ENCODE data around the gene COL4A1.

COL4A1 gene

GRCh38 chr13:110273254-110273653 lies 33.7 kb downstream of the COL4A1 start:
- no peak for DNase-seq (ENCODE audit: low read depth)

GRCh38 chr13:110272651-110273050 lies 34.3 kb downstream of the COL4A1 start:
- DNase-seq (ENCODE audit: low read depth) = no peak

GRCh38 chr13:110272227-110272626 lies 34.7 kb downstream of the COL4A1 start:
- DNase-seq (ENCODE audit: low read depth) = no peak

- DNase-seq (ENCODE audit: low read depth) = no peak
Observed at GRCh38 chr13:110271313-110271712, 35.6 kb downstream of the COL4A1 start.

- no peak for DNase-seq (ENCODE audit: low read depth)
Observed at GRCh38 chr13:110270507-110270906, 36.5 kb downstream of the COL4A1 start.

GRCh38 chr13:110269509-110270185 lies 37.3 kb downstream of the COL4A1 start:
- no peak for DNase-seq (ENCODE audit: low read depth)

- DNase-seq (ENCODE audit: low read depth) = no peak
Observed at GRCh38 chr13:110268576-110269185, 38.3 kb downstream of the COL4A1 start.

GRCh38 chr13:110268061-110268460 lies 38.9 kb downstream of the COL4A1 start:
- DNase-seq (ENCODE audit: low read depth) = no peak

- no peak for DNase-seq (ENCODE audit: low read depth)
Observed at GRCh38 chr13:110266983-110267382, 40.0 kb downstream of the COL4A1 start.

GRCh38 chr13:110266431-110266809 lies 40.5 kb downstream of the COL4A1 start:
- DNase-seq (ENCODE audit: low read depth) = no peak

GRCh38 chr13:110265682-110266430 lies 41.1 kb downstream of the COL4A1 start:
- DNase-seq (ENCODE audit: low read depth) = no peak

GRCh38 chr13:110265341-110265681 lies 41.6 kb downstream of the COL4A1 start:
- DNase-seq (ENCODE audit: low read depth) = no peak

- DNase-seq (ENCODE audit: low read depth) = no peak
Observed at GRCh38 chr13:110264685-110265275, 42.2 kb downstream of the COL4A1 start.

GRCh38 chr13:110263888-110264287 lies 43.1 kb downstream of the COL4A1 start:
- DNase-seq (ENCODE audit: low read depth) = no peak

GRCh38 chr13:110263404-110263803 lies 43.6 kb downstream of the COL4A1 start:
- DNase-seq (ENCODE audit: low read depth) = no peak

- DNase-seq (ENCODE audit: low read depth) = no peak
Observed at GRCh38 chr13:110262508-110263291, 44.3 kb downstream of the COL4A1 start.

- no peak for DNase-seq (ENCODE audit: low read depth)
Observed at GRCh38 chr13:110262082-110262436, 44.9 kb downstream of the COL4A1 start.

GRCh38 chr13:110261166-110262081 lies 45.5 kb downstream of the COL4A1 start:
- DNase-seq (ENCODE audit: low read depth) = no peak

- DNase-seq (ENCODE audit: low read depth) = no peak
Observed at GRCh38 chr13:110259651-110260050, 47.3 kb downstream of the COL4A1 start.

GRCh38 chr13:110258876-110259631 lies 47.9 kb downstream of the COL4A1 start:
- DNase-seq (ENCODE audit: low read depth) = no peak

All from HS-5 (cell line).